CD4-positive, alpha-beta T cell treated with Interleukin-15 for 4 hours (primary cell): Measurements from ENCODE around the gene TSHZ2.
A peak's percentile ranks its signal among the peaks of the same experiment; 100 is the strongest.
"Not testable (repeated sequence)": the region's sequence is repeated elsewhere in the genome, so short reads cannot be mapped to it uniquely, and the experiment has no call there.

Experiments
- DNase-seq: peaks from one replicate; pipeline ENCODE4 v3.0.0-alpha.2; 2020; ENCODE audit warnings: low spot score

Gene TSHZ2

DNA sequence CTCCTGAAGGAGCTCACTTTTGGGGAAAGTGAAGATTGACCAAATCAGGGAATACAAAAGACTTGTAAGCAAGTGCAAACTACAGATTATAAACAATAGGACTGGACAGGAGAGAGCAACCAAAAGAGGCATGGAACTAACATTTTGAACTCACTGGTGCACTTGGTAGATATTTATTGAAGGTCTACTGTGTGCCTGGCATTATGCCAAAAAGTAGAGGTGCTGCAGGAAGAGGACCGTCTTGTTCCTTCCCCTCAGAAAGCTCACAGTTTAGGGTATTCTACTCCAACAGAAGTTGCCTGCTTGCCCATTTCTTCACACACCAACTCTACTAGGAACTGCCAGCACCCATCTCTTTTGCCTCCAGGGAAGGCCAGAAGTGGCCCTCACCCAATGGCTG lies 10.0 kb upstream of the TSHZ2 start:
- no peak for DNase-seq

DNA sequence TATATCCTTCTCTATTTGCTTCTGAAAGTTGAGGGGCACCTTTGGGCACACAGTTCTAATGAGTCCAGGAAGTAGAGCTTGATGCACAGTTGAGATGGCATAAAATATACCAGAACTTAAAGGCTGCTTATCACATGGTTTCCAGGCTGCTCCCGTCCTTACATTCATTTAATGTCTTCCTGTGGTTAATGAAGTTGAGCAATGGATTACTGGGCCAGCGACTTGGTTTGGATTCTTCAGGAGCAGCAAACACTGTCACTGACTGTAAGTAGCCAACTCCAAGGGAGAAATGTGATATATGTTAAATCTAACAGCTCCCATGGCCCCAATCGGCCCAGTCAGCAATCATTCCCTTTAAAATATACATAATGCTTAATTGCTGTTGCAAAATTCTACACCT lies 9.0 kb upstream of the TSHZ2 start:
- no peak for DNase-seq

DNA sequence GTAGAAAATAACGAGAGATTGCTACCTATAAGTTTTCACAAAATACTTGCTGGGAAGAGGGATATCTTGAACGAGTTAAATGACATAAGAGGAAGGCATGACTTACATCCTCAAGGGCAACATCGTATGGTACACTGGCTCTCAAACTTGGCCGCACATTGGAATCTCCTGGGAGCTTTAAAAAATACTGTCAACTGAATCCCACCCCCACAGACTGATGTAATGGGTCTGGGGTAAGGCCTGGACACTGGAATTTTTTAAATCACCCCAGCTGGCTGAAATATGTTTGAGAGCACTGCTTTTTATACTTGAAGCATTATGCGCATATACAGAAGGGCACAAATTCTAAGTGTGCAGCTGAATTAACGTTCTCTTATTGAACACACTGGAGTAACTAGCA lies 8.0 kb upstream of the TSHZ2 start:
- no peak for DNase-seq

DNA sequence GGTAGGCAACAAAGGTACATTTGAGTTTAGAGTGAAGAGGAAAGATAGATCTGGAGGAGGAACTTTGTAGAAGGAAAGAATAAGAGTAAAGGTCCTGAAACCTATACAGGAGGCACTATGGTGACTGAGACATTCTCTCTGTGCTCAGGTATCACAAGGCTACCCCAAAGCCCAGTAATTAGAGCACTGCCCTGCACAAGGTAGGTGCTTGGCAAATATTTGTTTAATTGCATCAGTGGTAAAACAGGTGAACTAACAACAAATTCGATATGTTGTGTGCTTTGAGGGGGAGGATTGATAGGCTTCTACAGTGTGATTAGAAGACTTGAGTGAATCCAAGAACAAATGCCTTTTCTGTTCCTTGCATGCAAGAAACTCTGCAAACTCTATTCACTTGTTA lies 6.8 kb upstream of the TSHZ2 start:
- DNase-seq = no peak

DNA sequence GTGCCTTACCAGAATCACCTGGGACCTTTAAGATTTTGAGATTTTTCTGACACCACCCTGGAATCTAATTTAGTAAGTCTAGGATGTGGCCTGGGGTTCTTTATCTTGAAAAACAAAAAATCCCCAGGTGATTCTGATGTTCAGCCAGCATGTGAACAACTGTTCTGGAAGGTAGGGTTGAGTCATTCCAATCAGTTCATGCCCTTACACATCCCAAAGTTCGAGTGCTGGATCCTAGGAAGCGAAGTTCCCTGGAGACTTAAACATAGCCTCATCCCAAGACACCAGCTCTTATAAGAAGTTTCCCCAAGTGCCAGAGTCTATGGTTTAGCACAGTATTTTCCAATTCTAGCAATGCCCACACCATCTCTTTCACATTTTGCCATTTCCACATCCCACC lies 6.3 kb upstream of the TSHZ2 start:
- DNase-seq = no peak

DNA sequence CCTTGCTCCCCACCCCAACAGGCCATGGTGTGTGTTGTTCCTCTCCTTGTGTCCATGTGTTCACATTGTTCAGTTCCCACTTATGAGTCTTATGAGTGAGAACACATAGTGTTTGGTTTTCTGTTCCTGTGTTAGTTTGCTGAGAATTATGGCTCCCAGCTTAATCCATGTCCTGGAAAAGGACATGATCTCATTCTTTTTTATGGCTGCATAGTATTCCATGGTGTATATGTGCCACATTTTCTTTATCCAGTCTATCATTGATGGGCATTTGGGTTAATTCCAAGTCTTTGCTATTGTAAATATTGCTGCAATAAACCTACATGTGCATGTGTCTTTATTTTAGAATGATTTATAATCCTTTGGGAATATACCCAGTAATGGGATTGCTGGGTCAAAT lies 5.6 kb upstream of the TSHZ2 start:
- DNase-seq = not testable (repeated sequence)

DNA sequence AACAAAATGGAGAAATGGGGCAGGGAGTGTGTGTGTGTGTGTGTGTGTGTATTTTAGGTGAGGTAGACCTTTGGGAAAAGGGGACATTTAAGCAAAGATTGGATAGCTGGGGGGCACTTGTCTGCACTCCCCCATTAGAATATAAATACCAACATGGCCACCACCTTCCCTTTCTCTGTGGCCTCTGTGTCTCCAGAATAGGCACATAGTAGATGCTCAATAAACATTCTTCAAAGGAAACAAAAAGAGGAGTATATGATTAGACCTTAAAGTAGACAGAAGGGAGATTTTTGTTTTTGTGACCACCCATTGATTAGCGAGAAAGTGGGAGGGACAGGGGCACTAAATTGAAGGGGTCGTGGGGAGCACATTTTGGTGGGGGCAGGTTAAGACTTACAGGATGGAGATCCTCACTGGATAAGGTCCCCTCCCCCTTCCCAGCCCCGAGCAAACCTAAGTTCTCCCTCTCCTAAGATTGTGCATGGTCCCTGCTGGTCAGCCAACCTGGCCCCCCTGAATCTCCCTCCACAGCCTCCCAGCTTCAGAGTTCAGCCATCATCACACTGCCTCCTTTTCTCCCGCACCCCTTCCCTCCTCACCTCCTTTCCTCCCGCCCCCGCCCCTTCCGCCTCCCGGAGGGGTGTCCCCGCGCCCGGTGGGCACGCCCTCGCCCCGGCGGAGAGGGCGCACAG lies 514 bp upstream of the TSHZ2 start:
- DNase-seq = no peak

DNA sequence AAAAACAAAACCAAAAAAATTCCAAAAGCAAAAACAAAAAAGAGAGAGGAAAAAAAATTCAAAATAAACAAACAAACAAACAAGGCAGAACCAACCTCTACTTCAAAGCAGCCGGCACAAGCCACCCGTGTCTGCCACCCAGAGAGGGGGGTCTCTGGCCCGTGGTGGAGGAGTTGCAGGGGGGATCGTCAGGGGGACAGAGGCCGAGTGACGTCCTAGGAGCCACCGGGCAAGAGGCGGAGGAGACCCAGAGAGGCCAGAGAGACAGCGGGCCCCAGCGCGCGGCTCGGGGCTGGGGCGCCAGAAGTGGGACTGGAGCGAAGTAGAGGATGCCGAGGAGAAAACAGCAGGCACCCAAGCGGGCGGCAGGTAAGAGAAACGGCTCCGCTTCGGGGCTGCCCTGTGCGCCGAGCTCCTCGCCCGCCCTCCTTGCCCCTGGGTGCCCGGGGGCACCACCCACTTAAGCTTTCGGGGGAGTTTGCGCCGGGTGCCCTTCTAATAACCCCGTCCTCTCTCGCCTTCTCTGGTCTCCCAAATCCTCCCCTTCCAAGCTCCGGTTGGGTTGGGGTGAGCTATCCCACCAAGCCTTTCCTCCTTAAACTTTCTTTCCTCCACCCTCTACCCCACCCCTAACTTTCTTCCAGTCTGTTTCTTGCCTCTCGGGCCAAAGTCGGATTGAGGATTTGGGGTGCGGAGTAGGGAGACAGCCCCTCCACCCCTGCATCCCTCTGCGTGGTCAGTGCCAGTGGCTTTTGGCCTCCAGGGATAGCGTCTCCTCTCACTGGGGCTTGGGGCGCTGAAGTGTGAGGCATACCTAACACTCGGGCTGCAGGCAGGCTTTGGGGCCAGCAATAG lies 1.0 kb downstream of the TSHZ2 start:
- DNase-seq = no peak

DNA sequence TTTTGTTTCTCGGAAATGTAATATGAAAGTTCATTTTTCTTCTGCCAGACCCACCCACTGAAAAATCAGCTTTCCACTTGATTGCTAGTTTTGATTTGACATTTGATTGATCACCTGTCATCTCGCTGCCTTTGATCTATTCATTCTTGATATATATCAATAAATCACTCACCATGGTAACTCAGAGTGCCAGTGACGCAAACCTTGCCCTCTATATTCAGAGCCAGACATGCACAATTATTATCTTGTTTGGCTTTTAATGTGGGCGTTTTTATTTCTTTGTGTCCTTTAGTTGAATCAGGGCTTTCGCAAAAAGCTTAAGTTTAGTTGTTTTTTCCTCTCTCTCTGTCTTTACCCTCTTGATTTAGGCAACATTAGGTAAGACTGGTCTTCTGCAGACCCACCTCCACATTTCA lies 2.0 kb downstream of the TSHZ2 start:
- DNase-seq = peak; percentile 69

DNA sequence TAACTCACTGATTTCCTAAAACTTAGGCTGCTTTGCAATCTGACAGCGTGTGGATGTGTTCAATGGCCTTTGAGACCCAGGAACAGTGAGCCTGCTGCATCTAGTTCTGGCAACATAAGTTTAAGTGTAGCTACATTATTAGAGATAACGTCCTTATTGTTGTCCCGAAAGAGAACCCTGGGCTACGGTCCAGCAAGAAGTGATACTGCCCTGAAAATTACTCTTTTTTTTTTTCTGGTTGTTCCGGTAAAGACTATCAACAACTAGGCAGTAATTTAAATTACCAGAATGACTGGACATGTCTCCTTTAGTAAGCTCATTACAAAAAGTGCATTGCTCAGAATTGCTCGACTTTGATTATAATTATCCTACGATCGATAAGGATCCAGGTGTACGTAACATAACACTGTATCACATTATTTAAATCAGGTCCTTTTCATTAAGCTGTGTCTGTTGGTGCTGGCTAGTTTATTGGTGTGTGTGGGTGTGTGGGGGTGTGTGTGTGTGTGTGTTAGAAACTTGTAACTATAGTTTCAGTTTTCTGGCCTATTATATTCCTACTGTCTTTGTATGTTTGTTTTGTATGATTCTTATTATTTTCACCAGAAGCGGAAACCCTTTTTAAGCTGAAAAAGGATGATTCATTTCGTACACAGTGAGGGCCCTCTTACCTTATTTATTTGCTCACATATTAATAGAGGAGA lies 3.0 kb downstream of the TSHZ2 start:
- peak; percentile 51 for DNase-seq

DNA sequence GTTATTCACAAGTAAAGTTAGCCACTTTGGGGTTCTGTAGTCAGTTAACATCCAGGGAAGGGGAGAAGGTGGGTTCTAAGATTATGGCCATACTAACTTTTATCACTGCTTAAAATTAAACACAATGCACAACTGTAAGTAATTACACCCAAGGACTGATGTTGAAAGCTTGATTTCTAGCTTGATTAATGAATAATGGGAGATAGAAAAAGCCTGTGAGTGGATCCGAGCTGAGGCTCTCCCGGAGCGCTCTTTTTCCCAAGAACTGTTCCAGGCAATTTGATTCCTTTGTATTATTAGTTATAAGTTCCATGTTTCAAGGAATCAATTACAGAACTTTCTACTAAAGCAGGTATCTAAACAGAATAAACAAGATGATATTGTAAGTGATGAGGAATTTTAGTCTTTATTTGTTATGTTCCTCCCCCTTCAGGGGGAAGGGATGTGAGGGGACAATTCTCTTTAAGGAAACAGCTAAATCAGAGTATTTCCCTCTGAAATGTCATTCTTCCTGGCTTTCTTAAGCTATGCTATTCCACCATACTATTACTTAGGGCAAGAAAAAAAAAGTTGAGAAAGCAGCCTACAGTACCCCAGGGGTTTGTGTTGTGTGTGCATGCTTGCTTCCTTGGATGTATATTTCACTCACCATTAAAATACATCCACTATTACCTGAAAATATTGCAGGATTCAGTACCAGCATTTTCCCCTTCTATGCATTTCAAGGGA lies 3.8 kb downstream of the TSHZ2 start:
- no peak for DNase-seq

DNA sequence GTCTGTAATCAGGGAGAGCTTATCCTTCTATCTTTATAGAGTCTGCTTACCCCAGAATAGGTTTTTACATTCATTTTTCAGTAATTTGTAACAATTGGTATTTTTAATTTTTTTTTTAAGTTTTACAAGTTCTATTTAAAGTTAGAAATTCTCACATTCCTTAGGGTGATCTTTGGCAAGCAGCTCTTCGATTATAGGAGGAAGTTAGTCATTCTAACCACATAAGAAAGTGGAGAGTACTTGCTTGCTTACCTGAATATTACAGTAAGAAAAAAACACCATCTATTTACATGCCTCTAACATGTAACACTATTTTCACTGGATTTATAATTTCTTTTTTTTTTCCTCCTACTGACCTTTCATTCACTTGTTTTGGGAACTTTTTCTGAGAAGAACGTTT lies 6.7 kb downstream of the TSHZ2 start:
- no peak for DNase-seq

DNA sequence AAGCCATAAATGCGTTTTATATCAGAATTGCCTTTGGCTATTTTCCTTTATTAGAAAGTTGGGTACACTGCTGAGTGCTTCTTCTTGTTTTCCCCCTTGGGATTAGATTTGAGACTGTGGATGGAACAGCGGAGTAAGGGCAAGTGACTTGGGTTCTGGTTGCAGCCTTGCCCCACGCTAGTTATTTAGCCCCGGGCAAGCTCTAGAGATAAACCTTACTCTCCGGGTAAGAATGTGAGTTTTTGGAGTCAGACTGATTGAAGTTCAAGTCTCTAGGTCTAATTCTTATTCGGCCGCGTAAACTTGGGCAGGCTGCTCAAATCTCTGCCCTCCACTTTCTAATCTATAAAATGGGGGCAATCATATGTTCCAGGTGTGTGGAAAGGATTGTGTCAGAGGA lies 8.9 kb downstream of the TSHZ2 start:
- no peak for DNase-seq

DNA sequence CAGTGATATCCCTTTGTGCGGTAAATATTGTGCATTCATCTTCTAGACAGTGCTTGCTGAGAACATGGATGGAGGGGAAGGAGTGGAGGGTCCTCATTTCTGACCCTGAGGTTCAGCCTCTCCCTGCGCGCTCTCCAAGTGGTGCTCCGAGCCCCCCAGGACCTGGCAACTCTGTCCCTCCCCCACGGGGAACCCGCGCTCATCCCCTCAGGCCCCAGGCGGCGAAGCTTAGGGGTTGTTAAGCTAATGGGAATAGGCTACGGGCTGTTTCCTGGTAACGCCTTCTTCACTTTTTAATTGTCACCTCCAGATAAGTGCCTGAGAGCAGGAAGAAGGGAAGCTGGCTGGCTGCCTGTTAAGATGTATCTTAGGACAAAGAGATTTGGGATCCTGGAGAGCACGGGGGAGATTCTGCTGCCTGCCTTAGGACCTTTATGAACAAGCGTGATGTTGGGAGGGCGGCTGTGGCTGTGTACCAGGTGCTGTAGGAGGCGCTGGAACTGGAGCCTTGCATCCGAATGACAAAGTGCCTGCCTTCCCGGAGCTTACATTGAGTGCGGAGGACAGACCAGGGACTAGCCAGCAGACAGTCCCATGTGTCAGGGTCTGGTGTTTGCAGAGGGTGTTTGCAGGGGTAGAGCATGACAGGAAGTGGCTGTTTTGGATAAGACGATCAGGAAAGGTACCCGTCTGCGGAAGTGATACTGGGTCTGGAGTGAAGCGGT lies 11.7 kb downstream of the TSHZ2 start:
- DNase-seq = no peak

DNA sequence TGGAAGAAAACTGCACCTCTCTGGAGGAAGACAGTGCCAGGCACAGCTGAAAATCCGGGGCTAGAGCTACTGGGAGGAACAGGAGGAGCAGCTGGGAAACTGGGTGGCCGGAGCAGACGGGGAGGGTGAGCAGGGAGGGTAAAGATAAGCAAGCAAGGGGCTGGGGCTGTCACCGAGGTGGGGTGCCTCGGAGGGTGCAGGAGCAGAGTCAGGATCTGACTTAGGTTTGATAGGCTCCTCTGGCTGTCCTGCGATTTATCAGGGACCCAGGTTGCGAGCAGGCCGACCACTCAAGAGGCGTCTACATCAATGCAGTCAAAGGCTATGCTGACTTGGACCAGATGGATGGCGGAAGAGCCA lies 12.3 kb downstream of the TSHZ2 start:
- no peak for DNase-seq

DNA sequence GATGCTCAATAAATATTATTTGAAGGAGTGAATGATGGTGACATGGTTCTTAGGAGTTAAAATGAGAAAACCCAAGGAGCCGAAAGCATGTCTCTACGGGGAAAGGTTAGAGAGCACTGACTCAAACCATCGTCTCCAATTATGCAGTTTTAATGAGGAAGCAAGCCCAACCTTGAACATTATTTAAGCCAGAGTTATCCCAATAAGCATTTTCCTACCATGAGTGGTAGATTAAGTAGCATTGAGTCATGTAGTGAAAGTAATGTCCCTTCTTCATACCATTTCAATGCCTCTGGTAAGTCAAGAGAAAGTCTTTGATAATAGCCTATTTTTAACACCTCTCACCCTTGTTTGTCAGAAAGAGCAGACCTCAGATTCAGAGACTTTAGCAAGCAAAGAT lies 13.5 kb downstream of the TSHZ2 start:
- DNase-seq = no peak

DNA sequence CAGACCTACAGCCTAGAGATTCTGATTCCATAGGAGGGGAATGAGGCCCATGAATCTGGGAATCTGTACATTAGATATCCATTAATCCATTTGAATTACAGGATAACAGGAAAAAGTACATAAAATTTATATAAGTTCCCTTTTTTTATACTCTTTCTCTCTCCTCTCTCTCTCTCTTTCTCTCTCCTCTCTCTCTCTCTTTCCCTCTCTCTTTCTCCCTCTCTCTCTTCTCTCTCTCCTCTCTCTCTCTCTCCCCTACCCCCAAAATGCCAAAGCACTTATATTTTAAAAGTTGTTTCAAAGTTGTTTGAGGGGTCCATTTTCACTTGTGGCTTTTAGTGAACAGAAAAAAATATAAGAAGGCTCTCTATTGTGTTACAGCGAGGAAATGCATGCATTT lies 15.1 kb downstream of the TSHZ2 start:
- no peak for DNase-seq

DNA sequence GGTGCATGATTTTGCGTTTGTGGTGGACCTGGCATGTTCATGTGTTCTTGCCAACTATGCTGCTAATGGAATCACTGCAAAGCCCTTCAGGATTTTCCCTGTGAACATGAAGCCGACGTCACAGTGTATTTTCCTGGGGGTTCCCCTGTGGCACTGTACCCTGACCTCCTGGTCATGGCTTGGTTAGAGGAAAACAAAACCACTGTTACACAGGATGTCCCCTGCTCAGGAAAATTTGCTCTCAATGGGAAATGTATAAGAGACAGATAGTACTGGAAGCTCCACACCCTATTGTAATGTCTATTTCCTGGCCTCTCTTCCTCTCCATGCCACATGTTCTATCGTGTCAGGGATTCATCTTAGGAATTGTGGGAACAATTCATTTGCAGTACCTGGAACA lies 19.7 kb downstream of the TSHZ2 start:
- no peak for DNase-seq

DNA sequence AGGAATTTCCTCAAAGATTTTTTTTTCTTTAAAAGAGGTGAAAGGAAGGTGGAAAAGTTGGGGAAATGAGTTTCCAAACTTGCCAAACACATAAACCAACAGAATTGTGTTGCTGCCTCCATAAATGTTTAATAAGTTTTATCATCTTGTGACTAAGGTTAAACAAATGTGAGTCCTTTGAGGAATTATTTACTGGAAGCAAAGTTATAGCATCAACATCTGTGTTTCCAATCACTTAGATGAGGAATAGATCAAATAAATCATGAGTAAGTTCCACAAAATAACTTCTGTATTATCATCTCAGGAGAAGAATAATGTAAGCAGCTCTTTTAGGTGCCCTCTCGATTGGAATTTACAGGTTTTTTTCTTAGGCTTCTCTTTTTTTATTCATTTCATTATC lies 20.5 kb downstream of the TSHZ2 start:
- DNase-seq = no peak

DNA sequence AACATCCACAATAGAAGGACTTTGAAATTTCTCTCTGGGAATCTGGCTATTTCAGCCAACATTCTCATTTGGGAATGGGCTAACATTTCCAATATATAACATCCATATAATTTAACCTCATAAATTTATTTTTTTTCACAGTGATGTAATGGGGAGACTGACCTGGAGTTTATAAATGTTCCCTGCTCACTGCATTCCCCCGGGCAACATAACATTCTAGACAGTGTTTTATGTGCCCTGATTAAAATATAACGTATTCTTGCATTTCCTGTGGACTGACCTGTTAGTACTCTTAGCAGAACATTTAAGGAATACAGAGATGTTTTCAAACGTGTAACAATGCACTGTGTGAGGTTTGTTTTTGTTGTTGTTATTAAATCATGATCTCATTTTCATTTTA lies 20.9 kb downstream of the TSHZ2 start:
- no peak for DNase-seq

DNA sequence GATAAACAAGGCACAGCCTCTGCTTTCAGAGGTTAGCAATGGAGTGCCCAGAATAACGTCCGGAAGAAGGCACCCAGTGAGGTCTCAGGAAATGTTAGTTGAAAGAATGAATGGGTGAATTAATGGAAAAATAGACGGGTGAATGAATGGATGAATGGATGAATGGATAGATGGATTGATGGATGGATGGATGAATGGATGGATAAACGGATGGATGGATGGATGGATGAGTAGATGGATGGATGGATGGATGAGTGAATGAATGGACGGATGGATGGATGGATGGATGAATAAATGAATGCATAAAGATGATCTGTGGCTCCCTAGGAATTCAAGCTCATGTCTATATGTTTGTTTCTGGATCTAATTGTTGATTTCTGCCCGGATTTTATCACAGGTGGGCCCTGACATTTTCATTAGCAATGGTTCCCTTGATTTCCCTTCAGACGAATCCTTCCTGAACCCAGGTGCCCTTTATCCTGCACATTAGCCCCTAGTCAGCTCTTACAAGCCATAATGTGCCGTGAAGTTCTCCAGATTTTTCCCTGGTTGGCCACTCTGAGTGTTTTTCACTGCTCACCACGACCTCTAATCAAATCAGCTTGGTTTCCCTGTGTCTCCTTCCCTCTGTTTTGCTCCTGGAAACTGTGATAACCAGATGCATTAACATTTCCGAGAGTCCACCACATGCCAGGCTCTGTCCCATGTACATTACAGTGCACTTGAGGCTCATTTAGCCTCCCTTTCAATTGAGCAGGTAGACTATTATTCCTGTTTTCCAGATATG lies 22.2 kb downstream of the TSHZ2 start:
- DNase-seq = no peak
